Activated CD8-positive, alpha-beta memory T cell treated with anti-CD3 and anti-CD28 coated beads, Interleukin-2, amount 50 U/mL, for 24 hours (primary cell): Measurements from ENCODE around the gene EHMT2.
"Not testable (repeated sequence)": the region's sequence is repeated elsewhere in the genome, so short reads cannot be mapped to it uniquely, and the experiment has no call there.

Experiments
- DNase-seq: peaks from one replicate; pipeline ENCODE4 v3.0.0-alpha.2; 2020; ENCODE audit errors: extremely low read depth

EHMT2 gene

GRCh38 chr6:31897612-31898382, at the start of gene EHMT2:
Gene EHMT2 (minus strand): TSS chr6:31897698. CDS start chr6:31897677, 21 bp downstream.
- peak; percentile 53 for DNase-seq

GRCh38 chr6:31947070-31947675, 49.7 kb upstream of the EHMT2 start:
- DNase-seq: no peak

GRCh38 chr6:31946370-31946885, 48.9 kb upstream of the EHMT2 start:
- no peak for DNase-seq

GRCh38 chr6:31945507-31946369, 48.2 kb upstream of the EHMT2 start, which contains the start of gene CFB:
Gene CFB (plus strand): TSS chr6:31946095. CDS start chr6:31946222, 127 bp downstream.
- no peak for DNase-seq

- DNase-seq: no peak
Observed at GRCh38 chr6:31945154-31945506, 47.6 kb upstream of the EHMT2 start.

- no peak for DNase-seq
Observed at GRCh38 chr6:31943742-31944141, 46.2 kb upstream of the EHMT2 start.

GRCh38 chr6:31940256-31940664, 42.8 kb upstream of the EHMT2 start:
- no peak for DNase-seq

- DNase-seq: no peak
Observed at GRCh38 chr6:31935823-31936222, 38.3 kb upstream of the EHMT2 start.

GRCh38 chr6:31935021-31935420, 37.5 kb upstream of the EHMT2 start:
- no peak for DNase-seq

- DNase-seq: no peak
Observed at GRCh38 chr6:31933537-31933936, 36.0 kb upstream of the EHMT2 start.

GRCh38 chr6:31932137-31932536, 34.6 kb upstream of the EHMT2 start:
- DNase-seq: not testable (repeated sequence)

- no peak for DNase-seq
Observed at GRCh38 chr6:31930962-31931361, 33.5 kb upstream of the EHMT2 start.

GRCh38 chr6:31928672-31928939, 31.1 kb upstream of the EHMT2 start:
- no peak for DNase-seq

- no peak for DNase-seq
Observed at GRCh38 chr6:31927863-31928671, 30.6 kb upstream of the EHMT2 start.

- no peak for DNase-seq
Observed at GRCh38 chr6:31927242-31927862, 29.9 kb upstream of the EHMT2 start, which contains the start of gene C2. Gene C2 (plus strand): TSS chr6:31927717. CDS start chr6:31927753, 36 bp downstream.

GRCh38 chr6:31922942-31923341, 25.4 kb upstream of the EHMT2 start:
- no peak for DNase-seq

GRCh38 chr6:31920811-31921210, 23.3 kb upstream of the EHMT2 start:
- no peak for DNase-seq

GRCh38 chr6:31919624-31920303, 22.3 kb upstream of the EHMT2 start:
- no peak for DNase-seq

GRCh38 chr6:31918069-31918720, 20.7 kb upstream of the EHMT2 start:
- DNase-seq: no peak

GRCh38 chr6:31915756-31916155, 18.3 kb upstream of the EHMT2 start:
- no peak for DNase-seq
